ENCODE measurements around the gene THSD4.

DNA sequence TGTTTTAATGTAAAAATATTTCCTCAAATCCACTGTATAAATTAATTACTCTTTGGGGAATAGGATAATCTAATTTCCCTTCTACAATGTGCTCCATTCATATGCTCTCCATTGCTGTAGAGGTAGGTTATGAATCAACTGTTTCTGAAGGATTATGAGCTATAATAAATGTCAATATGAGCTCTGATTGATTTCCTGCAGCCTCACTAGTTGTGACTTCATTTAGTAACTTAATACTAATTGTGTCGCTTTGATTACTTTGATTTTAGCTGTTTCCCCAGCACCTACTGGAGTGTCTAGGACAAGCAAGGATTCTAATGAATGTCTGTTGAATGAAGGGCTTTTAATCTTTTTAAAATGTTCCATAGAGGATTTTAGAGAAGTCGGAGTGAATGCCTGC is 458.3 kb downstream of the THSD4 start:
- TF ChIP-seq, protein P1, sequence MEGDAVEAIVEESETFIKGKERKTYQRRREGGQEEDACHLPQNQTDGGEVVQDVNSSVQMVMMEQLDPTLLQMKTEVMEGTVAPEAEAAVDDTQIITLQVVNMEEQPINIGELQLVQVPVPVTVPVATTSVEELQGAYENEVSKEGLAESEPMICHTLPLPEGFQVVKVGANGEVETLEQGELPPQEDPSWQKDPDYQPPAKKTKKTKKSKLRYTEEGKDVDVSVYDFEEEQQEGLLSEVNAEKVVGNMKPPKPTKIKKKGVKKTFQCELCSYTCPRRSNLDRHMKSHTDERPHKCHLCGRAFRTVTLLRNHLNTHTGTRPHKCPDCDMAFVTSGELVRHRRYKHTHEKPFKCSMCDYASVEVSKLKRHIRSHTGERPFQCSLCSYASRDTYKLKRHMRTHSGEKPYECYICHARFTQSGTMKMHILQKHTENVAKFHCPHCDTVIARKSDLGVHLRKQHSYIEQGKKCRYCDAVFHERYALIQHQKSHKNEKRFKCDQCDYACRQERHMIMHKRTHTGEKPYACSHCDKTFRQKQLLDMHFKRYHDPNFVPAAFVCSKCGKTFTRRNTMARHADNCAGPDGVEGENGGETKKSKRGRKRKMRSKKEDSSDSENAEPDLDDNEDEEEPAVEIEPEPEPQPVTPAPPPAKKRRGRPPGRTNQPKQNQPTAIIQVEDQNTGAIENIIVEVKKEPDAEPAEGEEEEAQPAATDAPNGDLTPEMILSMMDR (IDR thresholded peaks at IDR 0.05; ENCODE audit: low read depth, low read length, poor library complexity, severe bottlenecking): no peak
- no peak for TF ChIP-seq EZH2phosphoT487 (IDR thresholded peaks at IDR 0.05; ENCODE audit: borderline replicate concordance, low read length)
